OCI-LY3 (cell line): ENCODE measurements around the gene ZC2HC1C.

Experiments used
- H2AFZ ChIP-seq: fragments of 200-600, 300-600 bp; shearing (Covaris generic); 2 replicates; pipeline ENCODE4 v1.6.0; 2014; ENCODE audit warnings: antibody characterized with exemption, low read depth, low read length
- H3K27ac ChIP-seq: fragments of 200-600, 300-600 bp; sonication (generic); 2 replicates; pipeline ENCODE4 v1.5.1; 2014; ENCODE audit warnings: mild to moderate bottlenecking, low read length, moderate library complexity, mixed read lengths
- H3K27me3 ChIP-seq: fragments of 200-600, 300-600 bp; sonication (generic); 2 replicates; pipeline ENCODE4 v1.6.1; 2014; ENCODE audit warnings: low read depth, low read length, mixed read lengths
- H3K36me3 ChIP-seq: fragments of 200-600, 300-600 bp; sonication (generic); replicated peaks from 2 replicates; pipeline ENCODE3; 2014; ENCODE audit warnings: low read depth, low read length, mixed read lengths
- H3K4me1 ChIP-seq: fragments of 300-600, 200-600 bp; sonication (generic); 2 replicates; pipeline ENCODE4 v1.6.1; 2014; ENCODE audit warnings: low read length, mixed read lengths
- H3K4me2 ChIP-seq: fragments of 200-600, 300-600 bp; sonication (generic); 2 replicates; pipeline ENCODE4 v1.6.1; 2014; ENCODE audit warnings: low read length, mixed read lengths
- H3K4me3 ChIP-seq: fragments of 300-600, 200-600 bp; sonication (generic); 2 replicates; pipeline ENCODE4 v1.5.1; 2014; ENCODE audit warnings: antibody characterized with exemption, mild to moderate bottlenecking, low read length, moderate library complexity
- H3K79me2 ChIP-seq: fragments of 300-600, 200-600 bp; shearing (Covaris generic); 2 replicates; pipeline ENCODE4 v1.6.1; 2014; ENCODE audit warnings: mild to moderate bottlenecking, low read length, mixed read lengths
- H3K9ac ChIP-seq: fragments of 300-600, 200-600 bp; shearing (Covaris generic); 2 replicates; pipeline ENCODE4 v1.6.0; 2014; ENCODE audit warnings: mild to moderate bottlenecking, low read length, moderate library complexity
- H3K9me3 ChIP-seq: fragments of 200-600, 300-600 bp; shearing (Covaris generic); 2 replicates; pipeline ENCODE4 v1.6.1; 2014; ENCODE audit warnings: low read length, mixed read lengths; ENCODE audit not compliant: insufficient read depth
- H4K20me1 ChIP-seq: fragments of 200-600, 300-600 bp; sonication (generic); 2 replicates; pipeline ENCODE4 v1.6.1; 2016; ENCODE audit warnings: low read length, mixed read lengths; ENCODE audit not compliant: insufficient read depth
- EZH2phosphoT487 ChIP-seq: fragments of 200-600 bp; shearing (Covaris generic); IDR thresholded peaks from 2 replicates; pipeline ENCODE4 v1.6.1; 2018; ENCODE audit warnings: antibody characterized with exemption, mixed run types, low read depth
- TF ChIP-seq, protein P1 (sequence below): fragments of 200-600, 300-600 bp; sonication (generic); IDR thresholded peaks from 2 replicates; pipeline ENCODE4 v1.5.1; 2014; ENCODE audit warnings: antibody characterized with exemption, low read length, low read depth

ZC2HC1C gene

DNA sequence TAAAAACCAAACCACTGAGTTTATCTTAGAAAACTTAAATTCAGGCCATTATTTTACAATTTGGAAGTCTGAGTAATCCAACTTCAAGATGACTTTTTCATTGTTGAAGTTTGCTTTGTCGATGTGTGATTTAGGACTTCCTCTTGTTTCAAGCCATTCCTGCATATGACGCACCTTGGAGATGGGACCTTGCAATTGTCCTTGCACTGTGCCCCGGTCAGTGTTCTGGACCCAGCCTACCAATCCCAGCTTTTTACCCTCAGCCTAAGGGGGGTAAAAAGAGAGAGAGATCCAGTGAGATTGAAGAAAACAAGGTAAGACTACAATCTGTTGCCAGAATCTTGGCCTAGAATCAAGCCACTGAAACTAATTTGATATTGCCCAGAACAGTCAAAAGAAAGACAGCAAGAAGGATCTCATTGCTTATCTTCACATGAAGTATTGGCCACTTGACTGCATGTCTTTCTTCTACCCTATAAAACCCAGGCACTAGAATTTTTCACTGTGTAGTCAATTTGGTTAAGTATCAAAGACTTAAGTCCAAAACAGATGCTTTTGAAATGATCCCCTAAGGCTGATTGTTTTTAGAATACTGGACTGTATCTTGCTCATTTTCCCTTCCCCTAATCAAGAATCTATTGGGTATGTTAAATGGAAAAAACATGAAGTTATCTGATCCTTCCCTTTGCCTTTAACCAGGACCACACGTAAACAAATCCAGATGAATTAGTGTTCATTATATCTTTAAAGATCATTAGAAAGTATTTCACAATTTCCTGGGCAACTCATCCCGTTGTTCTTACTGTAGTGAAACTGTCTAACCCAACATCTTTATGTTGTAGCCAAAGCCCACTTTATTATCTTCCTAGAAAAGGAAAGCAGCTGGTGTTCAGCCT lies 15.8 kb upstream of the ZC2HC1C start:
- Histone ChIP-seq H4K20me1 (no peaks in the 10 kb centered on the region), H3K27ac (no peak overlapping the region), H3K27me3 (no peaks in the 10 kb centered on the region), H3K4me3 (no peak overlapping the region), H3K9ac (no peak overlapping the region), H3K9me3 (no peaks in the 10 kb centered on the region), H3K79me2 (peaks cover 24% of the 10 kb centered on the region), H3K36me3 (peaks cover 17% of the 10 kb centered on the region), H2AFZ (no peak overlapping the region), H3K4me2 (no peak overlapping the region), H3K4me1 (peaks cover 13% of the 10 kb centered on the region)
- TF ChIP-seq EZH2phosphoT487: no peak
- TF ChIP-seq, protein P1, sequence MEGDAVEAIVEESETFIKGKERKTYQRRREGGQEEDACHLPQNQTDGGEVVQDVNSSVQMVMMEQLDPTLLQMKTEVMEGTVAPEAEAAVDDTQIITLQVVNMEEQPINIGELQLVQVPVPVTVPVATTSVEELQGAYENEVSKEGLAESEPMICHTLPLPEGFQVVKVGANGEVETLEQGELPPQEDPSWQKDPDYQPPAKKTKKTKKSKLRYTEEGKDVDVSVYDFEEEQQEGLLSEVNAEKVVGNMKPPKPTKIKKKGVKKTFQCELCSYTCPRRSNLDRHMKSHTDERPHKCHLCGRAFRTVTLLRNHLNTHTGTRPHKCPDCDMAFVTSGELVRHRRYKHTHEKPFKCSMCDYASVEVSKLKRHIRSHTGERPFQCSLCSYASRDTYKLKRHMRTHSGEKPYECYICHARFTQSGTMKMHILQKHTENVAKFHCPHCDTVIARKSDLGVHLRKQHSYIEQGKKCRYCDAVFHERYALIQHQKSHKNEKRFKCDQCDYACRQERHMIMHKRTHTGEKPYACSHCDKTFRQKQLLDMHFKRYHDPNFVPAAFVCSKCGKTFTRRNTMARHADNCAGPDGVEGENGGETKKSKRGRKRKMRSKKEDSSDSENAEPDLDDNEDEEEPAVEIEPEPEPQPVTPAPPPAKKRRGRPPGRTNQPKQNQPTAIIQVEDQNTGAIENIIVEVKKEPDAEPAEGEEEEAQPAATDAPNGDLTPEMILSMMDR: no peak

DNA sequence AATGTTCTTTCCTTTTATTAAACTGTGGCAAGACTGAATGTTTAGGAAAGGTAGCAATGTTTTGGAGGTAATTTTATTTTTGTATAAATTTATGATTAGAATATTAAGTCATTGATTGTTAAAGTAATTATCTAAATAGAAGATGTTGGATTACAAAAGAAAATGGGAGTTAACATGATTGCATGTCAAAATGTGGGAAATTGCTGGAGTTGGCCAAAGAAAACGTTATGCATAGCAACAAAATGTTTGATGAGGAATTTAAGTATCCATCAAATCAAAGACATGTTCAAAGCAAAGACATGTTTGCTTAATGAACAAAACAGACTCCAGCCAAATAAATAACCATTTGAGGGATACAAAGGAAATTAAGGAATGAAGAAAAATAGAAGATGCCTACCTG lies 15.0 kb upstream of the ZC2HC1C start:
- Histone ChIP-seq H3K79me2 (peaks cover 17% of the 10 kb centered on the region), H3K4me3 (no peak overlapping the region), H3K27me3 (no peaks in the 10 kb centered on the region), H3K4me2 (no peak overlapping the region), H3K9me3 (no peaks in the 10 kb centered on the region), H4K20me1 (no peaks in the 10 kb centered on the region), H2AFZ (no peak overlapping the region), H3K36me3 (peaks cover 12% of the 10 kb centered on the region), H3K27ac (no peak overlapping the region), H3K9ac (no peak overlapping the region), H3K4me1 (peaks cover 13% of the 10 kb centered on the region)
- TF ChIP-seq, protein P1: no peak
- TF ChIP-seq EZH2phosphoT487: no peak

DNA sequence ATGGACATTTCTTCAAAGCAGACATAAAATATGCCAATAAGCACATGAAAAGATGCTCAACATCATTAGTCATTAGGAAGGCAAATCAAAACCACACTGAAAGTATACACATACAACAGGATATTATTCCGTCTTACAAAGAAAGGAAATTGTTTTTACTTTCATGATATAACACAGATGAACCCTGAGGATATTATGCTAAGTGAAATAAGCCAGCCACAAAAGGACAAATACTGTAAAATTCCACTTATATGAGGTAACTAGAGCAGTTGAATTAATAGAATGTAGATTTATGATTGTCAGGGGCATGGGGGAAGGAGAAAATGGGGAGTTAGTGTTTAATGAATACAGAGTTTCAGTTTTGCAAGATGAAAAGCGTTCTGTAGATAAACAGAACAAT lies 9.8 kb upstream of the ZC2HC1C start:
- no peak overlapping the region for H2AFZ ChIP-seq
- peaks cover 15% of the 10 kb centered on the region for H3K79me2 ChIP-seq
- no peak overlapping the region for H3K4me3 ChIP-seq
- H3K27me3 ChIP-seq: no peaks in the 10 kb centered on the region
- peaks cover 25% of the 10 kb centered on the region for H3K36me3 ChIP-seq
- H3K4me1 ChIP-seq: peaks cover 9% of the 10 kb centered on the region
- H4K20me1 ChIP-seq: no peaks in the 10 kb centered on the region
- peaks cover 5% of the 10 kb centered on the region; the same call in 1 of the 2 replicates for H3K9me3 ChIP-seq
- H3K4me2 ChIP-seq: no peak overlapping the region
- no peak for TF ChIP-seq EZH2phosphoT487
- TF ChIP-seq, protein P1: no peak
- H3K27ac ChIP-seq: no peak overlapping the region
- H3K9ac ChIP-seq: no peak overlapping the region

DNA sequence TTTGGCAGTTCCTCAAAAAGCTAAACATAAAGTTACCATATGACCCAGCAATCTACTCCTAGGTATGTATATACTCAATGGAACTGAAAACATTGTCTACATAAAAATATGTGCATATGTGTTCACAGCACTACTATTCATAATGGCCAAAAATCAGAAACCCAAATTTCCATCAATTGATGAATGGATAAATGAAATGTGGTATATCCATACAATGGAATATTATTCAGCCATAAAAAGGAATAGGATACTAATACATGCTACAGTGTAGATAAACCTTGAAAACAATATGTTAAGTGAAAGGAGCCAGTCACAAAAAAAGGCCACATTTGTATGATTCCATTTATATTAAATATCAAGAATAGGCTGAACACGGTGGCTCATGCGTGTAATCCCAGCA lies 9.0 kb upstream of the ZC2HC1C start:
- no peaks in the 10 kb centered on the region for H4K20me1 ChIP-seq
- no peak overlapping the region for H3K4me2 ChIP-seq
- no peaks in the 10 kb centered on the region for H3K27me3 ChIP-seq
- no peak overlapping the region for H3K9ac ChIP-seq
- H3K9me3 ChIP-seq: peaks cover 5% of the 10 kb centered on the region; the same call in 1 of the 2 replicates
- H3K4me3 ChIP-seq: no peak overlapping the region
- no peak overlapping the region for H2AFZ ChIP-seq
- no peak overlapping the region for H3K27ac ChIP-seq
- peaks cover 25% of the 10 kb centered on the region for H3K36me3 ChIP-seq
- H3K4me1 ChIP-seq: peaks cover 9% of the 10 kb centered on the region
- peaks cover 15% of the 10 kb centered on the region for H3K79me2 ChIP-seq
- TF ChIP-seq, protein P1: no peak
- TF ChIP-seq EZH2phosphoT487: no peak
